PC-9 (cell line): Measurements from ENCODE around the gene CYP11A1. TPM values are rescaled to one million over a fixed set of nuclear protein-coding genes. Genes with fewer than 3 reads are reported as not detected.

Experiments used
- Bru-seq: library from RNA; stranded (reverse); fragments of 400-500 nt; gene quantifications from one replicate; lab custom pipeline; 2021; lab: Mats Ljungman, UMichigan
- BruChase-seq, 2 experiments: library from RNA; stranded (reverse); fragments of 400-500 nt; gene quantifications; one replicate each; lab custom pipeline; 2021; lab: Mats Ljungman, UMichigan
- BruUV-seq: library from RNA; stranded (reverse); fragments of 400-500 nt; replicated peaks from 2 replicates; lab custom pipeline; 2021; lab: Mats Ljungman, UMichigan
- CTCF ChIA-PET: fragments of 300-600 bp; sonication (Branson Sonifier 250); formaldehyde crosslinking; loops from one replicate; lab custom pipeline; 2022; ENCODE audit warnings: antibody characterized with exemption; lab: Charles Lee
- POLR2A ChIA-PET: fragments of 300-600 bp; sonication (Branson Sonifier 250); formaldehyde crosslinking; loops from one replicate; lab custom pipeline; 2022; ENCODE audit warnings: antibody characterized with exemption; ENCODE audit not compliant: unreplicated experiment; lab: Charles Lee
- DNase-seq, 2 experiments: peaks; one replicate each; pipeline versions ENCODE4 v3.0.0 to v3.0.0-alpha.2; 2015 to 2022; ENCODE audit warnings: mixed read lengths in 1 of 2
- H2AFZ ChIP-seq: fragments of 200-600 bp; sonication (generic); 2 replicates; pipeline ENCODE4 v1.8.1; 2017; ENCODE audit warnings: antibody characterized with exemption
- H3F3A ChIP-seq: fragments of 200-600 bp; sonication (generic); 2 replicates; pipeline ENCODE4 v1.8.1; 2017; ENCODE audit warnings: antibody characterized with exemption, mild to moderate bottlenecking, low read depth; ENCODE audit not compliant: insufficient read depth
- H3K27ac ChIP-seq: fragments of 200-600 bp; sonication (generic); 2 replicates; pipeline ENCODE4 v1.6.1; 2016; ENCODE audit warnings: mixed run types
- H3K27me3 ChIP-seq: fragments of 200-600 bp; sonication (generic); 2 replicates; pipeline ENCODE4 v1.6.1; 2016; ENCODE audit warnings: low read depth, mixed run types; ENCODE audit not compliant: insufficient read depth
- H3K36me3 ChIP-seq: fragments of 200-600 bp; sonication (generic); 2 replicates; pipeline ENCODE4 v1.6.1; 2016; ENCODE audit warnings: low read depth, mixed run types
- H3K4me1 ChIP-seq: fragments of 200-600 bp; sonication (generic); replicated peaks from 2 replicates; pipeline ENCODE4 v1.6.1; 2016; ENCODE audit warnings: mixed run types; ENCODE audit not compliant: insufficient read depth
- H3K4me2 ChIP-seq: fragments of 200-600 bp; sonication (generic); 2 replicates; pipeline ENCODE4 v1.6.1; 2017; ENCODE audit warnings: mixed run types
- H3K4me3 ChIP-seq: fragments of 200-600 bp; sonication (generic); 2 replicates; pipeline ENCODE4 v1.6.1; 2016; ENCODE audit warnings: mixed run types
- H3K79me2 ChIP-seq: fragments of 200-600 bp; sonication (generic); 2 replicates; pipeline ENCODE4 v1.6.1; 2017; ENCODE audit warnings: low read depth, mixed run types
- H3K9me2 ChIP-seq: fragments of 200-600 bp; sonication (generic); 2 replicates; pipeline ENCODE4 v1.8.1; 2017; ENCODE audit warnings: mild to moderate bottlenecking; ENCODE audit not compliant: insufficient read depth
- H3K9me3 ChIP-seq: fragments of 200-600 bp; sonication (generic); 2 replicates; pipeline ENCODE4 v1.8.1; 2016; ENCODE audit warnings: low read depth; ENCODE audit not compliant: insufficient read depth
- H4K20me1 ChIP-seq: fragments of 200-600 bp; sonication (generic); 2 replicates; pipeline ENCODE4 v1.8.1; 2017; ENCODE audit not compliant: insufficient read depth
- CTCF ChIP-seq: fragments of 200-600 bp; sonication (generic); conservative IDR thresholded peaks from 2 replicates; pipeline ENCODE4 v1.6.1; 2017; ENCODE audit warnings: mixed run types, antibody characterized with exemption, mild to moderate bottlenecking, moderate library complexity
- EZH2 ChIP-seq: fragments of 200-600 bp; sonication (generic); IDR thresholded peaks from 2 replicates; pipeline ENCODE4 v1.8.0; 2017; ENCODE audit warnings: antibody characterized with exemption, low read depth
- intact Hi-C: fragments of 100-400 bp; cut with micrococcal nuclease; formaldehyde crosslinking; loops from one replicate; pipeline ENCODE4 v1.10.0; 2022; ENCODE audit not compliant: unreplicated experiment
- long read RNA-seq: library from polyadenylated mRNA; stranded (forward); transcript quantifications from one replicate; pipeline ENCODE4 v2.0.0, GENCODE V29; 2022
- total RNA-seq: library from RNA; stranded (reverse); gene quantifications from 2 replicates; pipeline ENCODE4 v1.2.3, GENCODE V29; 2021

The CYP11A1 gene
- 7.1 and 9.6 TPM in 2 replicates for total RNA-seq
- Bru-seq, nascent RNA = percentile 36 among the genes with signal in this experiment
- percentile 43 among the genes with signal in this experiment for BruChase-seq, experiment 1, labeled RNA remaining after a 2-hour chase
- BruChase-seq, experiment 2, labeled RNA remaining after a 6-hour chase = percentile 39 among the genes with signal in this experiment
- long read RNA-seq, transcript CYP11A1-202 (9 exons, 2,001 nt) = major isoform, 12 of 55 reads
- long read RNA-seq, partial matches to known transcripts = 2 of 55 reads
- long read RNA-seq, other reads (novel, unspliced or antisense) = 41 of 55 reads

- no peaks in the 10 kb centered on the region for H3K9me2 ChIP-seq
- H3K36me3 ChIP-seq = no peaks in the 10 kb centered on the region
- no peaks in the 10 kb centered on the region for H4K20me1 ChIP-seq
- H3K27me3 ChIP-seq = no peaks in the 10 kb centered on the region
- peak within 1 kb of the TSS; percentile 86; the same call in 1 of the 2 replicates for H3K4me3 ChIP-seq
- no peaks in the 10 kb centered on the region for H3F3A ChIP-seq
- TF ChIP-seq EZH2 (no peak), CTCF (no peak)
- no peak within 1 kb of the TSS for H2AFZ ChIP-seq
- no peak for DNase-seq
- ChIA-PET CTCF (interaction anchor here (0.6 kb wide), 1 partner anchor 47 kb away, joined by 4 read pairs; no protein-coding TSS in a partner anchor), POLR2A (interaction anchor here (0.7 kb wide), 1 partner anchor 261 kb away, joined by 3 read pairs; no protein-coding TSS in a partner anchor)
- peaks cover 22% of the 10 kb centered on the region for H3K79me2 ChIP-seq
- H3K4me1 ChIP-seq = peaks cover 20% of the 10 kb centered on the region
- BruUV-seq = TSS peak; percentile 35
- intact Hi-C loops = no loop called here
- peak within 1 kb of the TSS; percentile 74 for H3K4me2 ChIP-seq
- H3K9me3 ChIP-seq = no peaks in the 10 kb centered on the region
- no peak within 1 kb of the TSS for H3K27ac ChIP-seq
These were observed at the start of gene CYP11A1 for GRCh38 chr15:74367296-74367854. Gene CYP11A1 (minus strand): TSS chr15:74367646. CDS start chr15:74367585, 61 bp downstream.

DNA sequence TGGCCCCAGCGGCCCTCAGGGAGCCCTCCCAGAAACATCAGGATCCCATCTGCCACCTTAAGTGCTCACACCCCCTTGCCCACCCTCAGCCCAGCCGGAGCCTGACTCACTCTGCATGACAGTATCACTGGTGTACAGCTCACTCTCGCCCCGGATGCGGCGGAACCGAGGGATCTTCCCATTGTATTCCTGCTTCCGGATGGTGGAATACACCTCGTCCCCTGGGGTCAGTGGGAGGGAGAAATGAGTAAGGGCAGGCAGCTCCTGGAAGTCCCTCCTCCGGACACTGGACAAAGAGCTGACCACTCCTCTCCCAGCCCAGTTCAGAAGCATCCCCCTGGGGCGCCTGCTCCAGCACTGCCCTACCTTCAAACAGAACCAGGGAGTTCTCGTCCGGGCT, 49.8 kb upstream of the CYP11A1 start:
- CTCF ChIA-PET = no interaction called here
- Histone ChIP-seq H3K36me3 (no peaks in the 10 kb centered on the region), H3F3A (peaks cover 13% of the 10 kb centered on the region; the same call in 1 of the 2 replicates), H3K9me2 (no peaks in the 10 kb centered on the region), H2AFZ (no peak overlapping the region), H3K79me2 (peaks cover 31% of the 10 kb centered on the region), H4K20me1 (no peaks in the 10 kb centered on the region), H3K4me2 (no peak overlapping the region), H3K27me3 (no peaks in the 10 kb centered on the region), H3K4me3 (no peak overlapping the region), H3K27ac (no peak overlapping the region), H3K9me3 (no peaks in the 10 kb centered on the region), H3K4me1 (peaks cover 31% of the 10 kb centered on the region)
- TF ChIP-seq EZH2 (no peak), CTCF (no peak)
- no peak for DNase-seq
- POLR2A ChIA-PET = no interaction called here
- no TSS peak for BruUV-seq
- intact Hi-C loops = no loop called here

- no peaks in the 10 kb centered on the region for H4K20me1 ChIP-seq
These were observed 48.8 kb upstream of the CYP11A1 start for GRCh38 chr15:74415966-74416916.

More at GRCh38 chr15:74415966-74416916, 48.8 kb upstream of the CYP11A1 start:
- H3K27ac ChIP-seq = no peak overlapping the region
- DNase-seq = no peak
- no TSS peak for BruUV-seq
- peaks cover 9% of the 10 kb centered on the region; the same call in 1 of the 2 replicates for H3F3A ChIP-seq
- no peaks in the 10 kb centered on the region for H3K36me3 ChIP-seq
- H3K79me2 ChIP-seq = peaks cover 25% of the 10 kb centered on the region
- POLR2A ChIA-PET = no interaction called here
- intact Hi-C loops = no loop called here
- CTCF ChIA-PET = no interaction called here
- H3K9me2 ChIP-seq = no peaks in the 10 kb centered on the region
- H3K4me2 ChIP-seq = no peak overlapping the region
- H3K4me1 ChIP-seq = peaks cover 21% of the 10 kb centered on the region
- no peaks in the 10 kb centered on the region for H3K9me3 ChIP-seq
- H3K27me3 ChIP-seq = no peaks in the 10 kb centered on the region
- no peak overlapping the region for H3K4me3 ChIP-seq
- H2AFZ ChIP-seq = no peak overlapping the region
- no peak for TF ChIP-seq CTCF
